GM21528 (cell line): ENCODE measurements around the gene GPR37L1.

ENCODE experiments used
- ATAC-seq: cut with Tn5 transposase; IDR thresholded peaks from one replicate; pipeline ENCODE4 v1.9.1; 2021; ENCODE audit warnings: mild to moderate bottlenecking, moderate library complexity; ENCODE audit not compliant: unreplicated experiment, low FRiP score

The GPR37L1 gene

GRCh38 chr1:202154148-202154765 lies 31.5 kb downstream of the GPR37L1 start:
- ATAC-seq = no peak

GRCh38 chr1:202154766-202155477 lies 32.2 kb downstream of the GPR37L1 start:
- ATAC-seq = no peak

GRCh38 chr1:202155478-202156021 lies 32.8 kb downstream of the GPR37L1 start:
- no peak for ATAC-seq

GRCh38 chr1:202156590-202156989 lies 33.9 kb downstream of the GPR37L1 start:
- no peak for ATAC-seq

GRCh38 chr1:202157945-202158344 lies 35.2 kb downstream of the GPR37L1 start:
- no peak for ATAC-seq

GRCh38 chr1:202158810-202159533 lies 36.3 kb downstream of the GPR37L1 start:
- no peak for ATAC-seq

GRCh38 chr1:202159534-202160371 lies 37.0 kb downstream of the GPR37L1 start:
- no peak for ATAC-seq

- peak; percentile 47 for ATAC-seq
Measured at GRCh38 chr1:202160377-202160940, 37.7 kb downstream of the GPR37L1 start, which contains the start of gene PTPN7. PTPN7 (minus strand) TSS chr1:202160602; CDS start chr1:202159402, 1,200 bp downstream.

GRCh38 chr1:202161151-202162046 lies 38.7 kb downstream of the GPR37L1 start:
- no peak for ATAC-seq

GRCh38 chr1:202162047-202162417 lies 39.3 kb downstream of the GPR37L1 start:
- no peak for ATAC-seq

- no peak for ATAC-seq
Measured at GRCh38 chr1:202162418-202163280, 39.9 kb downstream of the GPR37L1 start.

GRCh38 chr1:202163281-202164270 lies 40.9 kb downstream of the GPR37L1 start:
- no peak for ATAC-seq

GRCh38 chr1:202164271-202165037 lies 41.7 kb downstream of the GPR37L1 start:
- ATAC-seq = peak; percentile 34

- no peak for ATAC-seq
Measured at GRCh38 chr1:202165267-202165941, 42.7 kb downstream of the GPR37L1 start.

- ATAC-seq = no peak
Measured at GRCh38 chr1:202165942-202166843, 43.5 kb downstream of the GPR37L1 start.
